GM18951 (cell line): ENCODE measurements around the gene MYOM1.

Experiments
- POLR2A ChIP-seq: IDR thresholded peaks from 4 replicates; pipeline ENCODE4 v1.6.1; 2011; ENCODE audit warnings: mild to moderate bottlenecking; ENCODE audit not compliant: insufficient read length, insufficient read depth; ENCODE audit errors: extremely low read depth
- in situ Hi-C: fragments of 300-500 bp; cut with MboI; formaldehyde crosslinking; loops from one replicate; pipeline ENCODE4 v1.12.0; 2022; ENCODE audit warnings: low sequenced_read_pairs, mixed read lengths, inconsistent platforms; ENCODE audit not compliant: unreplicated experiment

MYOM1 gene

DNA sequence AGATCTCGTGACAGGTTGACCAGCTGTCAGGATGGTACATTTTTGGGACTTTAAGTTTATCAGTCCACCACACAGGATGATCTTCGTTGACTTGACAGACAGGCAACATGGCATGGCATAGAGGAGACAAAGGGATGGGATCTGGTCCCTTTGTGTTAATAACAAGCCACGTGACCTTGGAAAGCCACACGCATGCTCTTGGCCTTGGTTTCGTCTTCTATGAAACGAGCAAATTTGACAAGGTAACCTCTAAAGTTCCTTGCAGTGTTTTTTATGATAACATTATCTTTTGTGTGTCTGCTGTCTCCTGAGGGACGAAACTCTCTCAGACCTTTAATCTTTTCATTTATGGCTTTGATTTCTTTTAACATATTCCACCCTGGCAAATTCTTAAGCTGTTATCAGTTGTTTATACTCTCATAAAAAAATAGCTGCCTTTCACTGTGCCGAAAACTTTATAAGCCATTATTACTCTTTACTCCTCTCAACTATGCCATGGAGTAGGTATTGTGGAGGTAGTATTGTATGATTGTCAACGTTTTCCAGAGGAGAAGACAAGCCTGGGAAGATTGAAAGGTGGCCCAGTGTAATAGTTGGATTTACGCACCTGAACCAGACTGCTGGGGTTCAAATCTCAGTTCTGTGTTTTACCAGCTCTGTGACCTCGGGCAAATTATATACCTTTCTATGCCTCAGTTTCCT lies 81.3 kb downstream of the MYOM1 start:
- in situ Hi-C loops, result no loop called here
- no peak for TF ChIP-seq POLR2A

DNA sequence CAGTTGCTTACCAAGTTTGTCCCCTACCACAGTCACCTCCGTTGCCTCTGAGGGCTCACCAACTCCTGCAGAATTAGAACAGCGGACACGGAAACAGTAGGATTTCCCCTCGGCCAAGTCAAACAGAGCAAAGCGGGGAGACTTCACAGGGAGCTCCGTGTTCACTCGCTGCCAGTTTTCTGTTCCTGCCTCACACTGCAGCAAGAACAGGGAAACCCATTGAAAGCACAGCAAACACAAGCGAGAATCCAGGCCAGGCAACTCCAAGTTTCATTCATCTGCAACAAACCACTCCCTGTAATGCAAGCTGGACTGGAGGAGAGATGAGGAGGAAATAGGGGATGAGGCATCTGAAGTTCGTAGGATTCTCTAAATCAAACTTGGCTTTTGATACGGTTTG lies 84.2 kb downstream of the MYOM1 start:
- in situ Hi-C loops, result no loop called here
- TF ChIP-seq POLR2A, result no peak

DNA sequence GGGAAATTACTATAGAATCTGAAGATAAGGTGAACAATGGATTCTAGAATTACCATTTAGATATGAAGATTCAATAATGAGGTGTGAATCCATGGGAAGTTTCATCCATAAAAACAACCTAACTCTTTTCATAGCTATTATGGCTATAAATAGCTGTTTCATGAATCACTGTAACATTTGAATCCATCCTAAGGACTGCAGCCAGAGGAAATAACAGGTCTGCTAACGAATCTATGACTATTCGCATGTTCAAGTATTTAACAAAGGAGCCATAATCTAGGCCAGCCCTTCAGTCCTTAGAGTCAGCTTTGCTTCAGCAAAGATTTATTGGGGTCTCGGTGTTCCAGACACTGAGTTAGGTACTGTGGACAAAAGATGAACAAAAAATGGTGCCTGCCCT lies 87.1 kb downstream of the MYOM1 start:
- no peak for TF ChIP-seq POLR2A
- in situ Hi-C loops, result no loop called here

DNA sequence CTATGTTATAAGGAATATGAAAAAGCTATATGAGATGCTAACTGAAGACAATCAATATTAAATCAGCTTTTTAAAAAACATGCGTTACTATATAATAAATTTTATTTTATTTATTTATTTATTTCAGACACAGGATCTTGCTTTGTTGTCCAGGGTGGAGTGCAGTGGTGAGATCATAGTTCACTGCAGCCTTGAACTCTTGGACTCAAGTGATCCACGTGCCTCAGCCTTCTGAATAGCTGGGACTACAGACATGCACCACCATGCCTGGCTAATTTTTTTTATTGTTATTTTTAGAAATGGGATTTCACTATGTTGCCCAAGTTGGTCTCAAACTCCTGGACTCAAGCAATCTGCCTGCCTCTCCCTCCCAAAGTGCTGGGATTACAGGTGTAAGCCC lies 89.4 kb downstream of the MYOM1 start:
- in situ Hi-C loops, result no loop called here
- TF ChIP-seq POLR2A, result no peak

DNA sequence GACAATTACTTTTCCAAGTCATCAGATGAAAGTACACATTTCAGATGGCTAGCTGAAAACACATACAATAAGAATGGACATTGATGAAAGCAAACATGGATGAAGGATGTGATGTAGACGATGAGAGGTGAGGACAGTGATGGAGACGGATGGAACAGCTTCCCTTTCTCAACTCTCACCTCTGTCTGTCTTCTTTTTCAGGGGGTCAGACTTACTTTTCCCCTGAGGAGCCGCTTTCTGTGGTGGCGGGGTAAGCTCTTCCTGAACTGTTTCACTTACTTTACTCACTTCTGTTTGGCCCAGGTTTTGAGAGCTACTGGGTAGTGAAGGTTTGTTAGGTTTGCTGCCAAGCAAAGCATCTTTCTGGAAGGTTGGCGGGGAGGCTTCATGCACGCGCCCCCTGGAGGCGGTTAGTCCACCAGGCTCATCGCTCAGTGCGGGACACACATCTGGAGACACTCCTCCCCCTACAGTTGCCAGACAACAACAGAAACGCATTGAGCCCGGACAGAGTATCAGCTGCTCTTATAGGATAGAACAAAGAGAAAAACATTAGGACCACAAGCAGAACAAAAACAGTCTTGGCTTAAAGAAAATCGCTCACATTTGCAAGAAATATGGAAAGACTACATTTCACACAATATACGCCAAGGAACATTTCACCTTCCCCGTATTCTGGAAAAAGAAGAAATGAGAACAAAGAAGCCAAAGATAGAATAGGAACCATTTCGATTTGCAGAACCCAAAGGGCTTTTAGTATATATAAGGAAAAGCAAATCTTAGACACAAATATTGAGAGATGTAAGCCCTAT lies 90.5 kb downstream of the MYOM1 start:
- no peak for TF ChIP-seq POLR2A
- in situ Hi-C loops, result no loop called here

DNA sequence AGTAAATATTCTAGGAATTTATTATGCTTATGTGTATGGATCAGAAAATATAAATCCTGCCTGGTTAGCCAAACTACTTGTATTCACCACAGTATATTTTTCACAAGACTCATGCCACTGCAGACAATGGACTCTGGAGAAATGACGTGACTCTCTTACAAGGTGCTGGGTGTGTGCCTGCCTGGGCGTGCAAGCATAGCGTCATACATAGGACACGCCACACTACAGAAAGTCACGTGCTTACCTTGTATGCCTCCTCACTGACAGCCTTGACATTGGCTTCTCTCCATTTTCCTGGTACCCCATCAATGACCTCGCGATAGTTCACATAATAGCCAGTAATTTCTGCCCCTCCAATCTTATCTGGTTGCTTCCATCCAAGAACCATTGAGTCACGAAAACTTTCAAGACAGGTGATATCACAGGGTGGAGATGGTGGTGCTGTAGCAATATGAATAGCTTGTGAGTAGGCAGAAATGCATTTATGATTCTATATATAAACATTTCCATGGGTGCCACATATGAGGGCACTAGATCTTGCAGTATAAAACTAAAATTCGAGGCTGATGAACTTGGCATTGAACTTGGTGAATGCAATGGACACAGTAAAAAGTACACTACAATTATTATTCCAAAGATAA lies 93.2 kb downstream of the MYOM1 start:
- TF ChIP-seq POLR2A, result no peak
- in situ Hi-C loops, result no loop called here

DNA sequence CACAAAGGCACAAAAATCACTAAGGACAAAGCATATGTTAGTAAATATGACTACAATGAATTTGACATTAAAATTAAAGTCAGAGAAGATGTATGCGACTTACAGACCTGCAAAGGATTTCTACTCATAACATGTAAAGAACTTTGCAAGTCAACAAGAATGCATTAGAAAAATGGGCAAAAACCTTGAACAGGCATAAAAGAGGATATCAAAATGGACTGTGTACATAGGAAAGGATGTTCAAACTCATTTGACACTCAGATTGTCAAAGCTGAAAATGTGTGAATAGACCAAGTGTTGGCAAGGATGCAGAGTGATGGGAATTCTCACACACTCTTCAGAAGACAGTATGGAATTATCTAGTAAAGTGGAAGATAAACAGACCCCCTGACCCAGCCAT lies 94.9 kb downstream of the MYOM1 start:
- no peak for TF ChIP-seq POLR2A
- in situ Hi-C loops, result no loop called here

DNA sequence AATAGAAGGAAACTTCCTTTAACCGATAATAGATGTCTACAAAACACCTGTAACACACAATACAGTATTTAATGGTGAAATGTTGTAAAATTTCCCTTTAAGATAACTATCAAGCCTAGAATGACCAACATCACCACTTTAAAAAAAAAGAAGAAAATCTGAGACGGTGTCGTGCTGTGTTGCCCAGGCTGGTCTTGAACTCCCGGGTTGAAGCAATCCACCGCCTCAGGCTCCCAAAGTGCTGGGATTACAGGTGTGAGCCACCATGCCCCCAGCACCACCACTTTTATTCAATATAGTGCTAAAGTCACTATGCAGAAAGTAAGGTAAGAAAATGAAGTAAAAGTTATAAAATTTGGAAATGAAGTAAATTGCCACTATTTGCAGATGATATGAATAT lies 96.9 kb downstream of the MYOM1 start:
- in situ Hi-C loops, result no loop called here
- TF ChIP-seq POLR2A, result no peak

DNA sequence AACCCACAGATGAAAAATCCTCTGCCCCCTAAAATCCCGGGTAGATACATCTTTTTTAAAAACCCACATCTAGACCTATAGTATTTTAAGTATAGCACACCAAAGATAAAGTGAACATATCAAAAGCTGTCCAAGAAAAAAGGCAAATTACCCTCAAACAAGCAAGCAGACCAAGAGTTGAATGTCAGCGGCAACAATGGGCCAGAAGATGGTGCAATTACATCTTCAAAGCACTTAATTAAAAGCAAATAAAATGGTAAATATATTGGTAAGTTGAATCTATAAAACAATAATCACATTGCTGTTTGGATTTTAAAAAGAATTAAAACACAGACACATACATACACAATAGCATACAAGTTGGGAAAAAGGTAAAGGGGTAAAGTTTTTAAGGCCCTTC lies 98.5 kb downstream of the MYOM1 start:
- no peak for TF ChIP-seq POLR2A
- in situ Hi-C loops, result no loop called here

DNA sequence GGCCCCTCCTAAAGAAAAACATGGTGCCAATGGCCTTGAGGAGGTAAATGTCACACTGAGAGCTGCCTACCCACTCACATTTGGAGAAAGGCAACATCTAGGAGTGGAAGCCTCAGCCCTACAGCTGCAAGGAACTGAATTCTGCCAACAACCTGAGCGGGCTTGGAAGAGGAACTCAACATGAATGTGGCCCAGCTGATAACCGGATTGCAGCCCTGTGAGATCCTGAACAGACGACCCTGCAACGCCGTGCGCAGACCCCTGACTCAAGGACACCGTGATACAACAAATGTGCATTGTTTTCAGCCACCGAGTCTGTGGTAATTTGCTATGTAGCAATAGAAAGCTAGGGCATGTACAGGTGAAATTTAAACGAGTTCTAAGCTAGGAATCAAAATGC lies 99.4 kb downstream of the MYOM1 start:
- in situ Hi-C loops, result no loop called here
- TF ChIP-seq POLR2A, result no peak

DNA sequence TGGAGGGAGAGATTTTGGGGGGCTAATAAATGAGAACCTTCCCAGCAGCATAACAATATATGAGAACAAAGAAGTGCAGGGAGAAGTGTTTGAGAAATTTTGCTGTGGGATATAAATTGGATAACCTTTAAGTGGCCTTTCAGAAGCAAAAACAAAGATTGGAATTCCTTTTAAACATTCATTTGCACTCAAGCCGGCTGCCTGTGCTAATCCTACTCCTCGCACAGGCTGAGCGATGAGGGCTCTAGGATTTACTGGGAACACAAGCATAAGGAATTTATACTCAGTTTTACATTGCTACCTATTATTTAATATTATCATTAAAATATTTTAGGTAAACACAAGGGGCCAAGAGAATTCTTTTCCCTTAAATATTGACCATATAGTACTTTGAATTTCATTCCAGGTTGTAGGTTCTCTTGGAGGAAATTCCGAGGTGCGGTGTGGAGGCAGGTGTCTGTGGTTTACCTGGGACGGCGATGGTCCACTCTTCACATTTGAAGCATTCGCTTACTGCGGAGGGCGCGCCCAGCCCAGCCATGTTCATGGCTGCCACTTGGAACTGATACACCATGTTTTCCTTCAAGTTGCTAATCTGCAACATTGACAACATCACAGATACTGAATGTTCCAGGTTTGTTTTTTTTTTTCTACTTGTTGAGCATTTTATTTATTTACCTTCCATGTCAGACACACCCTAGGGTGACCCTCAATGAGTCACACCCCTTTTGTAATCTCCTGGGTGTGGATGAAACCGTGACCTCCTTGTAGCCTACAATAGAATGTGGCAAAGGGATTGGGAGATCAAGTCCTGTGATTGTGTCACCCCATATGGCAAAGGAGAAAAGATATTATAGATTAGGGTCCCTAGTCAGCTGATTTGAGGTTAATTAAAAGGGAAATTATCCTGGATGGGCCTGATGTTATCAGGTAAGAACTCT lies 100.1 kb downstream of the MYOM1 start:
- TF ChIP-seq POLR2A, result no peak
- in situ Hi-C loops, result no loop called here

DNA sequence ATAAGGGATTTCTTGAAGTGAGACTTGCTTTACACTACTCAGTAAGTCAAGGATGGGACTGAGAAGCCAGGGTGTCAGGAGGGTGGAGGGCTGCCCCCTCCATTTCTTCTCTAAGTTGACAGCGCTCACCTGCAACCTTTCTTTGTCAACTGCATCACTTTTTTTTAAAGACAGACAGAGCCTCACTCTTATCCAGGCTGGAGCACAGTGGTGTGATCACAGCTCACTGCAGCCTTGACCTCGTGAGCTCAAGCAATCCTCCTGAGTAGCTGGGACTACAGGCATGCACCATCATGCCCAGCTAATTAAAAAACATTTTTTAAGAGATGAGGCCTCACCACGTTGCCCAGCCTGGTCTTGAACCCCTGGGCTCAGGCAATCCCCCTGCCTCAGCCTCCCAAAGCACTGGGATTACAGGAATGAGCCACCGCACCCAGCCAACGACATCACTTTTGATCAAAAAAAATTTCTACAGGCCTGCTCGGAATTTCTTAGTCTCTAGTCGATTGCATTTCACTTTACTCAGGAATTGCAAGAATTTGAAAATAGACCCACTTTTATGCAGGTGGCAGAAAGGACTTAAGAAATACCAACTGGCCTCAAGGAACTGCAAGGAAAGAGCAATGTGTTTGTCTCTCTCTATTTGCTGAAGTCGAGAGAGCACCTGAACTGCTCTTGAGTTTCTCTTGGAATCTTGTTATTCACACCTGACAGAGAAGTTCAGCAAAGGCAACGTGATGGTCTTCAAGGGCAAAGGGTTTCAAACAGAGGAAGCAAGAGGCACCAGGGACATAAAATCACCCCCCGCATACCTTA lies 101.4 kb downstream of the MYOM1 start:
- in situ Hi-C loops, result no loop called here
- TF ChIP-seq POLR2A, result no peak

DNA sequence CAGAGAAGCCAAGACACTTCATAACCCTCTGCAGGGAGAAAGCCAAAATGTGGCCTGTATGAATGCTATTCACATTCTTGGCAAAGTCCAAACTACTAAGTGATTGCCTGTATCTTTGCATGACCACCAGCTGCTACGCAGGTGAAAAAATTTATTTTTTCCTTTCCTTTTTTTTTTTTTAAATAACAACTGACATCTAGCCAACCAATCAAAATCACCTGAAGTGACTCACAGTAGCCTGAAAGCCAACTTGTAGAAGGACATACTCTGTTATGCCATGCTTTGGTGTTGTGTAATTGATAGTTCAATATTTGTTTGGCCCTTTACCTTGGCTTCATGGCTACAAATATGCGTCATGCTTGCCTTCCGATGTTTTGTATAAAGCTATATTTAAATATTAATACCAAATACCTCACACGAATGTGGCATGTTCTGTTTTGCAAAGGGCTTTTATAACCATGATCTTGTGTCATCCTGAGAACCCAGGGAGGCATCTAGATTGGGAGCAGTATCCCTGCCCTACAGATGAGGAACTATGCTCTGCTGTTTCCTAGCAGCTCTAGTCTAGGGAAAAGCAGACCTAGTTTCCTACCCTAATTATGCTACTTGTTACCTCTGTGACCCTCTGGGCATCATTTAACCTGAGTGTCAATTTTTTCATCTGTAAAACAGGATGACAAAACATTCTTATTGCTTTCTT lies 102.1 kb downstream of the MYOM1 start:
- in situ Hi-C loops, result no loop called here

More for the DNA sequence above, 102.1 kb downstream of the MYOM1 start:
- no peak for TF ChIP-seq POLR2A
